GM18951 (cell line): ENCODE results near the gene COMMD7.
"Not testable (repeated sequence)": the region's sequence is repeated elsewhere in the genome, so short reads cannot be mapped to it uniquely, and the experiment has no call there.

Experiments
- POLR2A ChIP-seq: IDR thresholded peaks from 4 replicates; pipeline ENCODE4 v1.6.1; 2011; ENCODE audit warnings: mild to moderate bottlenecking; ENCODE audit not compliant: insufficient read length, insufficient read depth; ENCODE audit errors: extremely low read depth
- in situ Hi-C: fragments of 300-500 bp; cut with MboI; formaldehyde crosslinking; loops from one replicate; pipeline ENCODE4 v1.12.0; 2022; ENCODE audit warnings: low sequenced_read_pairs, mixed read lengths, inconsistent platforms; ENCODE audit not compliant: unreplicated experiment

The COMMD7 gene

DNA sequence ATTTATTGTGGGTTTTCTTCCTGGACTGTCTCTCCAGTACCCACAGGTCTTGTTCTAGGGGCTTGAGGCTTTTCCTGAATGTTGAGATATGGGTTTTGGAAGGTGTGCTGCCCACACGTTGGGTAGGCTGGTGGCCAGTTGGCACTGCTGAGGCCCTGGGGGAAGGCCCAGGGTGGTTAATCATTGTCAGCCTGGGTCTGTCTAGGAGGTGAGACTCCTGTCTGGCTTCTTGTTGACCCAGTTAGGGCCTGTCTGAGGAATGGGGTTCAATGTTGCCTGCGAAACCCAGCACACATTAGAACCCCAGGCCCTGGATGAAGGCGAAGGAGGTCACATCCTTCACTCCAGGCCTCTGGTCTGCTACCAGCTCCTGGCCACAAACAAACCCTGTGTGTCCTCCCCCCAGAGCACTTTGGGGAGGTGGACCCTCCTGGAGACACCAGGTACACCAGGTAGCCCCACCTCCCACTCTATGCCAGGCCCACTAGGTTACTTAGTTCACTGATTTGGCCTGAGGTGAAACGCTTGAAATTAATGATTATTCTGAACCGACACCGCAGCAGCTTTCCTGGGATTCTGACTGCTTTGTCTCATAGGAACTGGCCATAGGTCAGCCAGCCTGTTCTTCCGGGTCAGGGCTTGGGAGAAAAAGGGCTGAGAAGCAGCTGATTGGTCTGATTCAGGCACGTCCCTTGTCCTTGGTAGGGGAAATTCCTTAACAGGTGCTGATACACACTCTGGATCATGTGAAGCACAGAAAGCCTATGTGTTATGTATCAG is 34.1 kb upstream of the COMMD7 start:
- in situ Hi-C loops = no loop called here
- TF ChIP-seq POLR2A = no peak

GRCh38 chr20:32775336-32775991 is 32.2 kb upstream of the COMMD7 start:
- TF ChIP-seq POLR2A = no peak
- in situ Hi-C loops = no loop called here

GRCh38 chr20:32773855-32774254 is 30.6 kb upstream of the COMMD7 start:
- no peak for TF ChIP-seq POLR2A
- in situ Hi-C loops = no loop called here

- in situ Hi-C loops = no loop called here
- no peak for TF ChIP-seq POLR2A
Measured at GRCh38 chr20:32773223-32773622, 30.0 kb upstream of the COMMD7 start.

GRCh38 chr20:32772046-32772445 is 28.8 kb upstream of the COMMD7 start:
- no peak for TF ChIP-seq POLR2A
- in situ Hi-C loops = no loop called here

DNA sequence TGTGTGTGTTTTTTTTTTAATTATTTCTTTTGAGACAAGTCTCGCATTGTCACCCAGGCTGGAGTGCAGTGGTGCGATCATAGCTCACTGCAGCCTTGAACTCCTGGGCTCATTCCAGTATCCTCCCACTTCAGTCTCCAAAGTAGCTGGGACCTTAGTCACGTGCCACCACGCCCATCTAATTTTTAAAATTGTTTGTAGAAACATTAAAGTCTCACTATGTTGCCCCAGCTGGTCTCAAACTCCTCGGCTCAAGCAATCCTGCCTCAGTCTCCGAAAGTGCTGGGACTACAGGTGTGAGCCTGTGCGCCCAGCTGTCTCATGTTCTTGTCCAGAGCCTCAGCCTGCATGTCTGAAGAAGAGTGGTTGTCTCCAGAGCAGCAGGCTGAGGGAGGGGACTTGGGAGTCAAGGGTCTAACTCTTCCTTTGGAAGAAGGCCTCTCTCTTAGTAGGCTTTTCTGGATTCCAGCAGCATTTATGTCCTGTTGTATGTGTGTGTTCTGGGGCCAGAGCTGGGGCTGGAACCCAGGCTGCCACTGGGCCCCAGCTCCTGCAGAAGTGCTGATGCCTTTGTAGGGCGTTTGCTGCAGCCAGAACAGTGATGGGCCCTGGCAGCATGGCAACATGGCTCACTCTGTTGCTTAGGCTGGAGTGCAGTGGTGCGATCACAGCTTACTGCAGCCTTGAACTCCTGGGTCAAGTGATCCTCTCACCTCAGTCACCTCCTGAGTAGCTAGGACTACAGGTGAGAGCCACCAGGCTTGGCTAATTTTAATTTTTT is 24.3 kb upstream of the COMMD7 start:
- in situ Hi-C loops = no loop called here
- TF ChIP-seq POLR2A = no peak

DNA sequence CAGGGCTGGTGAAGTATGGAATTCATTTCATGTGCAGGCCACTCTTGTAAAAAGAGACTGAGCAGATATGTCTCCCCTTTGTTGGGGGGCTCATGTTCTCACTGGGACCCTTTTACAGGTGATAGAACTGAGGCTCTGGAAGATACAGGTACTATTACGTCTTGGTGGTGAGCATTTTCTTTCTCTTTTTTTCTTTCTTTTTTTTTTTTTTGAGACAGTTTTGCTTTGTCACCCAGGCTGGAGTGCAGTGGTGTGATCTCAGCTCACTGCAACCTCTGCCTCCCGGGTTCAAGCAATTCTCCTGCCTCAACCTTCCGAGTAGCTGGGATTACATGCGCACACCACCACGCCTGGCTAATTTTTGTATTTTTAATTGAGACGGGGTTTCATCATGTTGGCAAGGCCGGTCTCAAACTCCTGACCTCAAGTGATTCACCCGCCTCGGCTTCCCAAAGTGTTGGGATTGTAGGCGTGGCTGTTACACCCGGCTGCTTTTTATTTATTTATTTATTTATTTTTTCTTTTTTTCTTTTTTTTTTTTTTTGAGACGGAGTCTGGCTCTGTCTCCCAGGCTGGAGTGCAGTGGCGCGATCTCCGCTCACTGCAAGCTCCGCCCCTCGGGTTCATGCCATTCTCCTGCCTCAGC is 22.1 kb upstream of the COMMD7 start:
- in situ Hi-C loops = not testable (repeated sequence)

DNA sequence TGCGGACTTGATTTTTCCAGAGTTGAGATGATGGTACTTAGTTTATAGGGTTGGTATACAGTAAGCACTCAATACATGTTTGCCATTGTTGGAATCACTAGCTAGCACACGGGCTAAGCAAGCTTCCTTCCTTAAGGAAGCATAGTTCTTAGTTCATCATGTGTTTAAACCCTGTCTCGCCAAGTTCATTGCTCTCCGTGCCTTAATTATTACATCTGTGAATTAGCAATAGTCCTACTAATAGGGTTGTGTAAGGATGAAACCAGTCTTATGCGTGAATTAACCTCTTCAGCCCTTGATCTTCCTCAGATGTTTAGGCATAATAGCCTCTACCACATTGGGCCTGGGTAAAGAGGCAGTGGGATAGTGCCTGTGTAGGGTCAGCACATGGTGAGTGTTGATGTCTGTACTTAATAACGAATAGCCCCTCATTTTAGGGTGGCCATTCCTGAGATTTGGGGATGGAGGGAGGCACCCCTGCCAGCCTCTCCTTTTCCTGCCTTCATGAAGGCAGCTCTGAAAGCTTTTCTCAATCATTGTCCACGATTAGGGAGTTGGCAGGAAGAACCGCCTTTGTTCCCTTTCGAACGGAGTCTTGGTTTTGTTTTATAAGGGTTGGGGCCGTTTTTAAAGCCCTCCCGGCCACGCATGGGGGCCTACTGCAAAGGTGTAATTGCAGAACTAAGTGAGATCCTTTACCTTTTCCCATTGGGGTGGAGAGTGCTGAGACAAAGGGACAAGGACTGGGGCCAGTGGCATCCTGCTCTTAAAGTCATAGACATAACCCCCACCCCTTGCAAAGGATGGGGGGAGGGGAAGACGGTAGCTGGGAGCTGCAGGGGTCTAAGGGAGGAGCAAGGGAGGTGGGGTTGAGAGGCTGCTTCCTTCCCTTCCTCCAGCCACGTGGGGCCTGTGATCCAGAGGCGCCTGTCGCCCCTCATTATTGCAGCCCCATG is 21.0 kb upstream of the COMMD7 start:
- in situ Hi-C loops = no loop called here
- TF ChIP-seq POLR2A = no peak

- TF ChIP-seq POLR2A = no peak
- in situ Hi-C loops = no loop called here
Measured at GRCh38 chr20:32763202-32764004, 20.1 kb upstream of the COMMD7 start.

GRCh38 chr20:32762754-32763201 is 19.5 kb upstream of the COMMD7 start:
- no peak for TF ChIP-seq POLR2A
- in situ Hi-C loops = no loop called here
